ENCODE results near the gene ROR2.

ROR2 gene

GRCh38 chr9:91864380-91864779 is 85.6 kb downstream of the ROR2 start:
- no peak for DNase-seq

GRCh38 chr9:91863469-91863868 is 86.6 kb downstream of the ROR2 start:
- DNase-seq: no peak

- peak; percentile 30 for DNase-seq
These were observed 91.6 kb downstream of the ROR2 start for GRCh38 chr9:91858213-91859030.

GRCh38 chr9:91857291-91858212 is 92.5 kb downstream of the ROR2 start:
- DNase-seq: peak; percentile 43

DNA sequence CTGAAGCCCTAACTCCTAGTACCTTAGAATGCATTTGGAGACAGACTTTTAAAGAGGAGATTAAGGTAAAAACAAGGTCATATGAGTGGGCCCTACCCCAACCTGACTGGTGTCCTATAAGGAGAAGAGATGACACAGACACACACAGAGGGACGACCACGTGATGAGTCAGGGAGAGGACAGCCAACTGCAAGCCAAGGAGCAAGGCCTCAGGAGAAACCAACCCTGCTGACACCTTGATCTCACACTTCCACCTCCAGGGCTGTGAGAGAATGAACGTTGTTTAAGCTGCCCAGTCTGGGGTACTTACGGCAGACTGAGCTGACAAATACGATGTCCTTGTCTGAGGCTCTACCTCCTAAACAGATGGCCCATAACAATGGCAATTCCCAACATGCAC is 93.6 kb downstream of the ROR2 start:
- no peak for DNase-seq

DNA sequence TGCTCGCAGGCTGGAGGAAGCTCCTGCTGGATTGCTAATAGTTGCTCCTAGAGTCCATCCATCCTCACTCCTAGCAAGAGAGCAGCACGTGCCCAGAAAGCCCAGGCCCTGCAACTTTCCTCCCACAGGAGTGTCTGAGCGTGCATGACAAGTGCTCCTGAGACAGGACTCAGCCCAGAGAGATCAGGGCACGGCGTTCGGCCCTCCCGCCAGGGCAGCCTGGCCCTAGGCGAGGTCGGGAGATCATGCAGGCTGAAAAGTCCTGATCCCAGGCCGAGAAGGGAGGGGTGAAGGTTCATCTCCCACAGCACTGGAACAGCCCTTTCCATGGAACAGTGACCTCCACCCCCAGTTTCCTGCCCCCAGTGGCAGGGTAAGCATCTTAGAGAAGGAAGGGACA is 94.8 kb downstream of the ROR2 start:
- no peak for DNase-seq

GRCh38 chr9:91852801-91853347 is 97.2 kb downstream of the ROR2 start:
- no peak for DNase-seq

DNA sequence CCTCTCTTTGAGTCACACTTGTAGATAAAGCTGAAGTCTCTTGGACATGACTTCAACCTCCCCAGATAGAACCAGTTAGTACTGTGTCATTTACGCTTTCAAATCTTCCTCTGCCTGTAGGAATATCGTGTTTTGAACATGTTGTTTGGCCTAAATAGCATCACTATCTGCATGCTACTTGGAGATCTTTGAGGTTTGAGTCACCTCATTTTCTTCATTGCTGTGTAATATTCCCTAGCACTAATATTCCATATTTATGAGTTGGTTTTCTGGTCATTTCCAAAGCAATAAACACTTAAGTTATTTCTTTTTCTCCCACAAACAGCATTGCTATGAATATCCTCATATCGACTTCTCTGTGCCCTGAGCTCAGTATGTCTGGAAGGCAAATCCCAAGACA is 100.3 kb downstream of the ROR2 start:
- DNase-seq: no peak

- no peak for DNase-seq
These were observed 101.9 kb downstream of the ROR2 start for GRCh38 chr9:91848146-91848545.

GRCh38 chr9:91847581-91848091 is 102.4 kb downstream of the ROR2 start:
- DNase-seq: no peak

- no peak for DNase-seq
These were observed 104.1 kb downstream of the ROR2 start for GRCh38 chr9:91845879-91846278.

GRCh38 chr9:91844701-91845291 is 105.2 kb downstream of the ROR2 start:
- no peak for DNase-seq

GRCh38 chr9:91844190-91844589 is 105.8 kb downstream of the ROR2 start:
- DNase-seq: no peak

GRCh38 chr9:91843623-91844148 is 106.3 kb downstream of the ROR2 start:
- peak; percentile 85 for DNase-seq

DNA sequence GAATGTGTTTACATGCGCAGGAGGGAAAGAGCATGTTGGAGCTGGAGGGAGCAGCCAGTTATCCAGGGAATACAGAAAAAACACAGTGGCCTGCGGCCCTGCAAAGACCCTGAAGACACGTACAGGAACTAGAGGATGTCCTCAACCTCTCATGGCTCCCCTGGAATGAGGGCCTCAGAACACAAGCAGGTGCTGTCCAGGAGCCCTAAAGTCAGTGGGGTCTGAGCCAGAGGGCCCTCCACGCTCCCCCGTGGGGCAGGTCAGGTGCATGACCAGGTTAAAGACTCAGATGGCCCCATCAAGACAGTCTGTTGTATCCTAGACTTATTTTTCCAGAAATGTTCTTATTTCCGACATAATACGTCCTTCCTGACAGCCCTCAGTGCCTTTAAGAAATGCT is 106.9 kb downstream of the ROR2 start:
- no peak for DNase-seq

DNA sequence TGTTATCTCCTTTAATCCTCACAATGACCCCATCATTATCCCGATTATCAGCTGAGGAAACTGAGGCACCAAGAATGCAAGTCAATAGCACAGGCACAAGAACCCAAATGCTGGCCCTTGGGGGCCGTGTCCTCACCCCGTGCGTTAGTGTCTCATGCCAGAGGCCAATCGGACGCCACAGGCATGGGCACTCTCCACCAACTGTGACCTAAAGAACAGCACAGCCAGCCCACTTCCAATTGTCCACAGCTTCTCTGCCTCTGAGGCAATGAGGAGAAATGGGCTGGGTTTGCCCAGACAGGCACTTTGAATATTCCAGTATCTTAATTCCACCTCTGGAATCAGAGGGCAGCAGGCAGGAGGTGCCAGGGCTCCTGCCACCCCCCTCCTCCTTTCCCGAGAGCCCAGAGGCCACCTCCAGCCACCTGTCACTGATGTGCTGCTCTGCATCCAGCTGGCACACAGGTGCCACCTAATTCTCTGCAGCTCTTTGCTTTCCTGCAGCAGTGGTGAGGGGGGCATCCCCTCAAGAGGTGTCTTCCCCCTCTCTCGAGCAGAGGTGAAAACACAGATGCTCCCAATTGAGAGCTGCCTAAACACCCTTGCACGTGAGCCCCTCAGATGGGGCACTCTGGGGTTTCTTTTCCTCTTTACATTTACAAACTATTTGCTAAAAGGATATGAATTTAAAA is 107.5 kb downstream of the ROR2 start:
- no peak for DNase-seq

GRCh38 chr9:91841591-91841990 is 108.4 kb downstream of the ROR2 start:
- DNase-seq: no peak

DNA sequence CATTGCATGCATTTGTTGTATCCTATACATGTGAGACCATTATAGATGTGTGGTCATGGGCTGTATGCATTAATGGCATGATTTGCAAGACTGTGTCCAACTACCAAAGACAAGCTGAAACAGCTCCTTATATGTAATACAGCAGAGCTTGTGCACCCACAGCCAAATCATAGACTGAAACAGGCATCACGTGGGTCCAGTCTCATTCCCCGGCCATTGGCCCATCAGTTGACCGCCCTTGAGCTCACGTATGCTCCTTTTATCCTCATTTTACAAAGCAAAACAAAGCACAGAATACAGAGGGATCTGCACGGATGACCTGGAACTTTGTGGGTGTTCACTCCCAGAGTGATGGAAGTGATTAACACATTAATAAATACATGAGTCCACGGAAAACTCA is 109.1 kb downstream of the ROR2 start:
- no peak for DNase-seq

GRCh38 chr9:91840469-91840868 is 109.6 kb downstream of the ROR2 start:
- DNase-seq: no peak

DNA sequence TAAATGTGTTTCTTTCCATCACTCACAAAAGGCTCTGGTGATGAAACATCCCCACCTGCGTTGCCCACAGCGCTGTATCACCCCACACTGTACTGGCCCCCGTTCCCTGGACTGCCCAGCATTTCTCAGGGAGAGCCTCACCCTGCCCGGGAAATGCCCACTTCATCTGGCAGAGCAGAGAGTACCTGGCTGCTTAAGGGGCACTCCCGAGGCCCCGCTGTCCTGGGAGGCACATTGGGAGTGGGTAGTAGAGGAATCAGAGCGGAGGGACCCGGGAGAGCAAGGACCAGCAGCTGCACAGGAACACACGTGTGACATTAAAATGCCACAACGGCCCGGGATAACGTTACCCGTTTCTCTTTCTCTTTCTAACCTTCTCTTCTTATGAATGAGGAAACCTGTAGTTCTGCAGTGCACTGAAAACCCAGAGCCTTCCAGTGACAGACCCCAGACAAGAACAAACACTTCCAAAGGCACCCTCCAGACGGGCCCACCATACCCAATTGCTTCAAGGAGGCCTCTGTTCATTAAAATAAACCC is 110.0 kb downstream of the ROR2 start:
- DNase-seq: no peak

- DNase-seq: peak; percentile 18
These were observed 111.9 kb downstream of the ROR2 start for GRCh38 chr9:91837981-91838731.
